Measurements from ENCODE around the gene NRP2. TPM values are rescaled to one million over a fixed set of nuclear protein-coding genes. Genes with fewer than 3 reads are reported as not detected.

The NRP2 gene
- total and polyA plus RNA-seq, 11 donors = 2.0 to 57.5 (median 4.7) TPM

GRCh38 chr2:205769879-205770278 lies 87.6 kb downstream of the NRP2 start:
- H3K4me1 ChIP-seq = peaks cover 0 to 17% (median 3%) of the 10 kb centered on the region in 12 donors
- peaks cover 0 to 37% (median 6%) of the 10 kb centered on the region in 9 donors for H3K36me3 ChIP-seq
- 83 to 92% (median 89%) methylated on average over 7 of the region's 7 CpGs for WGBS, 4 donors
- no peak for TF ChIP-seq POLR2A (IDR thresholded peaks at IDR 0.05)
- TF ChIP-seq CTCF (IDR thresholded peaks at IDR 0.05) = no peak
- no peak overlapping the region for H3K4me3 ChIP-seq
- no peak for DNase-seq
- peaks cover 0 to 7% (median 0%) of the 10 kb centered on the region in 9 donors for H3K27me3 ChIP-seq
- intact Hi-C loops (cut with DNase I) = loop anchor here in 9 of 10 donors (2.0 to 10.0 kb wide), 7 partner anchors 85 to 1445 kb away; partner anchors contain the start of gene NRP2 (in 2 of the 9)
- H3K9me3 ChIP-seq = no peaks in the 10 kb centered on the region
- peak overlapping the region in 1 of 12 donors; percentile 85 for H3K27ac ChIP-seq
- no peak for ATAC-seq

- intact Hi-C loops (cut with DNase I) = loop anchor here in 5 of 10 donors (2.0 to 10.0 kb wide), 4 partner anchors 117 to 157 kb away; no protein-coding TSS in a partner anchor
- Histone ChIP-seq H3K4me3 (no peak overlapping the region), H3K4me1 (peaks cover 0 to 17% (median 3%) of the 10 kb centered on the region in 12 donors), H3K9me3 (no peaks in the 10 kb centered on the region), H3K27me3 (peaks cover 0 to 6% (median 0%) of the 10 kb centered on the region in 9 donors), H3K36me3 (peaks cover 0 to 37% (median 6%) of the 10 kb centered on the region in 9 donors), H3K27ac (peak overlapping the region in 1 of 12 donors; percentile 85)
- ATAC-seq (no peak), DNase-seq (no peak)
- 85 to 97% (median 88%) methylated on average over 7 of the region's 7 CpGs for WGBS, 4 donors
- TF ChIP-seq CTCF (IDR thresholded peaks at IDR 0.05) = no peak
These were observed 88.3 kb downstream of the NRP2 start for GRCh38 chr2:205770577-205770976.

GRCh38 chr2:205771031-205771430 lies 88.7 kb downstream of the NRP2 start:
- 79 to 88% (median 87%) methylated on average over 10 of the region's 10 CpGs for WGBS, 4 donors
- Histone ChIP-seq H3K27me3 (peaks cover 0 to 6% (median 0%) of the 10 kb centered on the region in 9 donors), H3K9me3 (no peaks in the 10 kb centered on the region), H3K27ac (peak overlapping the region in 1 of 12 donors; percentile 85), H3K4me1 (peaks cover 0 to 17% (median 3%) of the 10 kb centered on the region in 12 donors), H3K36me3 (peaks cover 0 to 34% (median 6%) of the 10 kb centered on the region in 9 donors), H3K4me3 (no peak overlapping the region)
- no peak for TF ChIP-seq CTCF (IDR thresholded peaks at IDR 0.05)
- no peak for TF ChIP-seq POLR2A (IDR thresholded peaks at IDR 0.05)
- DNase-seq = no peak
- no peak for ATAC-seq
- intact Hi-C loops (cut with DNase I) = loop anchor here in 5 of 10 donors (2.0 to 10.0 kb wide), 4 partner anchors 116 to 156 kb away; no protein-coding TSS in a partner anchor

GRCh38 chr2:205771666-205772065 lies 89.4 kb downstream of the NRP2 start:
- TF ChIP-seq POLR2A (IDR thresholded peaks at IDR 0.05) = no peak
- H3K36me3 ChIP-seq = peaks cover 0 to 34% (median 6%) of the 10 kb centered on the region in 9 donors
- no peak overlapping the region for H3K4me3 ChIP-seq
- WGBS, 4 donors = 88 to 92% (median 90%) methylated on average over 2 of the region's 2 CpGs
- H3K4me1 ChIP-seq = peaks cover 0 to 17% (median 3%) of the 10 kb centered on the region in 12 donors
- ATAC-seq (no peak), DNase-seq (no peak)
- peak overlapping the region in 1 of 12 donors; percentile 85 for H3K27ac ChIP-seq
- peaks cover 0 to 6% (median 0%) of the 10 kb centered on the region in 9 donors for H3K27me3 ChIP-seq
- intact Hi-C loops (cut with DNase I) = loop anchor here in 5 of 10 donors (2.0 to 10.0 kb wide), 5 partner anchors 111 to 156 kb away; no protein-coding TSS in a partner anchor
- H3K9me3 ChIP-seq = no peaks in the 10 kb centered on the region
